GM23338 (cell line): Measurements from ENCODE around the gene NELFB. TPM values are rescaled to one million over a fixed set of nuclear protein-coding genes. Genes with fewer than 3 reads are reported as not detected.
A peak's percentile ranks its signal among the peaks of the same experiment; 100 is the strongest.

Source experiments
- ATAC-seq: fragments of 200-7000 bp; cut with Tn5 transposase; 3 replicates; pipeline ENCODE4 v1.9.1; 2020
- DNase-seq: peaks from one replicate; pipeline ENCODE4 v3.0.0-alpha.2; 2015; ENCODE audit warnings: low spot score
- H2AFZ ChIP-seq: fragments of 200-600 bp; sonication (generic); 2 replicates; pipeline ENCODE4 v1.8.0; 2016; ENCODE audit warnings: antibody characterized with exemption, mild to moderate bottlenecking, moderate library complexity
- H3F3A ChIP-seq: fragments of 200-600 bp; sonication (generic); replicated peaks from 2 replicates; pipeline ENCODE4 v1.8.0; 2017; ENCODE audit warnings: antibody characterized with exemption, mixed run types, low read depth
- H3K27ac ChIP-seq: fragments of 200-600 bp; sonication (generic); 2 replicates; pipeline ENCODE4 v1.6.1; 2016; ENCODE audit warnings: low read depth
- H3K27me3 ChIP-seq: fragments of 200-600 bp; sonication (generic); 2 replicates; pipeline ENCODE4 v1.8.0; 2016; ENCODE audit warnings: mild to moderate bottlenecking, mixed run types, moderate library complexity; ENCODE audit not compliant: insufficient read depth
- H3K36me3 ChIP-seq: fragments of 200-600 bp; sonication (generic); 2 replicates; pipeline ENCODE4 v1.8.0; 2016; ENCODE audit warnings: mild to moderate bottlenecking; ENCODE audit not compliant: insufficient read depth
- H3K4me1 ChIP-seq: fragments of 200-600 bp; sonication (generic); 2 replicates; pipeline ENCODE4 v1.8.0; 2016; ENCODE audit warnings: mild to moderate bottlenecking, moderate library complexity; ENCODE audit not compliant: insufficient read depth
- H3K4me2 ChIP-seq: fragments of 200-600 bp; sonication (generic); 2 replicates; pipeline ENCODE4 v1.7.1; 2017; ENCODE audit warnings: mixed run types
- H3K4me3 ChIP-seq: fragments of 200-600 bp; sonication (generic); 2 replicates; pipeline ENCODE4 v1.6.1; 2016; ENCODE audit warnings: mixed run types
- H3K79me2 ChIP-seq: fragments of 200-600 bp; sonication (generic); replicated peaks from 2 replicates; pipeline ENCODE4 v1.8.0; 2017; ENCODE audit warnings: mild to moderate bottlenecking; ENCODE audit not compliant: insufficient read depth
- H3K9me2 ChIP-seq: fragments of 200-600 bp; sonication (generic); 2 replicates; pipeline ENCODE4 v1.8.0; 2017; ENCODE audit not compliant: insufficient read depth
- H4K20me1 ChIP-seq: fragments of 200-600 bp; sonication (generic); replicated peaks from 2 replicates; pipeline ENCODE4 v1.8.0; 2017; ENCODE audit warnings: mild to moderate bottlenecking; ENCODE audit not compliant: insufficient read depth
- H3K27ac Mint-ChIP-seq: 2 replicates; pipeline ENCODE4 v1.8.0; 2020; ENCODE audit warnings: inconsistent platforms, mild to moderate bottlenecking, moderate library complexity, mixed read lengths
- H3K27me3 Mint-ChIP-seq: 3 replicates; pipeline ENCODE4 v1.8.0; 2022; ENCODE audit warnings: low read depth, mild to moderate bottlenecking, moderate library complexity, mixed read lengths, inconsistent platforms; ENCODE audit not compliant: insufficient read depth, poor library complexity
- H3K36me3 Mint-ChIP-seq: 3 replicates; pipeline ENCODE4 v1.8.0; 2021; ENCODE audit warnings: low read depth, mild to moderate bottlenecking, inconsistent platforms, moderate library complexity, mixed read lengths
- H3K4me1 Mint-ChIP-seq: 3 replicates; pipeline ENCODE4 v1.8.0; 2020; ENCODE audit warnings: mild to moderate bottlenecking, inconsistent platforms, mixed read lengths
- H3K4me3 Mint-ChIP-seq: 3 replicates; pipeline ENCODE4 v1.8.0; 2021; ENCODE audit warnings: moderate library complexity, mild to moderate bottlenecking, inconsistent platforms, mixed read lengths
- H3K9me3 Mint-ChIP-seq: 3 replicates; pipeline ENCODE4 v1.8.0; 2020; ENCODE audit warnings: moderate library complexity, mild to moderate bottlenecking, inconsistent platforms, mixed read lengths
- CTCF ChIP-seq, 2 experiments: fragments of 200-600 bp in 1 of 2; sonication (generic) in 1 of 2; conservative IDR thresholded peaks; 2 replicates each; pipeline versions ENCODE4 v1.5.1 to v1.6.1; 2016 to 2017; ENCODE audit warnings: antibody characterized with exemption in 2 of 2, low read depth in 2 of 2, mild to moderate bottlenecking in 2 of 2, moderate library complexity in 1 of 2
- EZH2 ChIP-seq: fragments of 200-600 bp; sonication (generic); IDR thresholded peaks from one replicate; pipeline ENCODE4 v1.8.0; 2017; ENCODE audit warnings: antibody characterized with exemption, mild to moderate bottlenecking, low read depth; ENCODE audit not compliant: unreplicated experiment
- EZH2phosphoT487 ChIP-seq: fragments of 200-600 bp; sonication (generic); IDR thresholded peaks from one replicate; pipeline ENCODE4 v1.8.1; 2018; ENCODE audit warnings: antibody characterized with exemption; ENCODE audit not compliant: unreplicated experiment
- JUNB ChIP-seq: IDR thresholded peaks from one replicate; pipeline ENCODE4 v1.6.1; 2016; ENCODE audit warnings: antibody characterized with exemption; ENCODE audit not compliant: unreplicated experiment
- NANOG ChIP-seq: IDR thresholded peaks from 2 replicates; pipeline ENCODE4 v1.6.1; 2016; ENCODE audit warnings: antibody characterized with exemption, borderline replicate concordance
- REST ChIP-seq: IDR thresholded peaks from one replicate; pipeline ENCODE4 v1.6.1; 2018; ENCODE audit warnings: antibody characterized with exemption; ENCODE audit not compliant: unreplicated experiment
- STAT1 ChIP-seq: IDR thresholded peaks from one replicate; pipeline ENCODE4 v1.6.1; 2016; ENCODE audit warnings: antibody characterized with exemption; ENCODE audit not compliant: unreplicated experiment
- ZNF114 ChIP-seq: fragments of 250-450 bp; sonication (Bioruptor Pico); IDR thresholded peaks from 2 replicates; pipeline ENCODE4 v1.5.0; 2020; ENCODE audit warnings: mild to moderate bottlenecking, moderate library complexity
- polyA plus RNA-seq: library from polyadenylated mRNA; unstranded; fragments of >200 nt; fragmentation: Nextera tagmentation; extraction: Ambion mirVana; gene quantifications from 2 replicates; pipeline ENCODE4 v1.2.1, GENCODE V29; 2016
- total RNA-seq: library from RNA; depleted of rRNA; stranded (reverse); fragments of >200 nt; shearing (Covaris generic); gene quantifications from 2 replicates; pipeline ENCODE4 v1.2.3, GENCODE V29; 2014

Gene NELFB
- total and polyA plus RNA-seq, 2 experiments from 2014 or later = 30.0 to 97.3 TPM

- Histone ChIP-seq H3K27ac (no peak overlapping the region), H3K27me3 (no peaks in the 10 kb centered on the region), H3K79me2 (no peaks in the 10 kb centered on the region), H3K9me2 (no peaks in the 10 kb centered on the region), H2AFZ (no peak overlapping the region), H3K4me2 (no peak overlapping the region), H3K36me3 (no peaks in the 10 kb centered on the region), H4K20me1 (no peaks in the 10 kb centered on the region; the same call in 1 of the 2 replicates), H3F3A (0 out of 2 replicates have a peak, but pooled peaks cover under 1% of the 10 kb centered on the region), H3K4me3 (no peak overlapping the region), H3K4me1 (no peaks in the 10 kb centered on the region)
- peaks cover 6% of the 10 kb centered on the region for H3K4me1 Mint-ChIP-seq
- H3K27me3 Mint-ChIP-seq = peaks cover 2% of the 10 kb centered on the region
- no peak for DNase-seq
- no peak overlapping the region for H3K4me3 Mint-ChIP-seq
- no peaks in the 10 kb centered on the region; the same call in 2 of the 3 replicates for H3K9me3 Mint-ChIP-seq
- no peak for ATAC-seq
- H3K27ac Mint-ChIP-seq = no peak overlapping the region
- TF ChIP-seq CTCF (conservative IDR thresholded peaks at IDR 0.05; ENCODE audit: low read depth in 2 of 2) = peak in 1 of 2 experiments; percentile 45; a peak in 2 of 4 replicates
- no peak for TF ChIP-seq REST
- peaks cover 22% of the 10 kb centered on the region for H3K36me3 Mint-ChIP-seq
Measured at GRCh38 chr9:137212520-137212919, 42.6 kb upstream of the NELFB start.

- no peak overlapping the region for H3K27ac Mint-ChIP-seq
- ATAC-seq = peak; percentile 5; the same call in 1 of the 3 replicates
Measured at GRCh38 chr9:137213160-137214060, 41.7 kb upstream of the NELFB start.

More at GRCh38 chr9:137213160-137214060, 41.7 kb upstream of the NELFB start:
- H3K4me3 ChIP-seq = no peak overlapping the region
- Mint-ChIP-seq H3K36me3 (peaks cover 16% of the 10 kb centered on the region), H3K4me1 (peaks cover 5% of the 10 kb centered on the region; the same call in 2 of the 3 replicates), H3K27me3 (peaks cover 2% of the 10 kb centered on the region), H3K4me3 (no peak overlapping the region; the same call in 2 of the 3 replicates), H3K9me3 (no peaks in the 10 kb centered on the region; the same call in 2 of the 3 replicates)
- DNase-seq = no peak
- H3K79me2 ChIP-seq = no peaks in the 10 kb centered on the region
- no peak for TF ChIP-seq STAT1
- TF ChIP-seq EZH2 = no peak
- TF ChIP-seq ZNF114 (CRISPR knock-in tag) = no peak
- peak in 1 of 2 experiments; percentile 59; a peak in 3 of 4 replicates for TF ChIP-seq CTCF (conservative IDR thresholded peaks at IDR 0.05; ENCODE audit: low read depth in 2 of 2)
- TF ChIP-seq NANOG = no peak
- no peak for TF ChIP-seq JUNB
- no peak for TF ChIP-seq EZH2phosphoT487
- H3K27me3 ChIP-seq = no peaks in the 10 kb centered on the region
- H3K4me1 ChIP-seq = no peaks in the 10 kb centered on the region
- H3K9me2 ChIP-seq = no peaks in the 10 kb centered on the region
- 0 out of 2 replicates have a peak, but pooled peaks cover 3% of the 10 kb centered on the region for H3F3A ChIP-seq
- no peaks in the 10 kb centered on the region; the same call in 1 of the 2 replicates for H4K20me1 ChIP-seq
- no peaks in the 10 kb centered on the region for H3K36me3 ChIP-seq
- H3K4me2 ChIP-seq = no peak overlapping the region
- no peak overlapping the region for H3K27ac ChIP-seq
- H2AFZ ChIP-seq = no peak overlapping the region
